COLO668 (cell line): Measurements from ENCODE around the gene PHYKPL.
"Not testable (repeated sequence)": the region's sequence is repeated elsewhere in the genome, so short reads cannot be mapped to it uniquely, and the experiment has no call there.

ENCODE experiments used
- DNase-seq: peaks from one replicate; lab custom pipeline; 2025; ENCODE audit not compliant: unreplicated experiment; lab: John Stamatoyannopoulos, UW

The PHYKPL gene

DNA sequence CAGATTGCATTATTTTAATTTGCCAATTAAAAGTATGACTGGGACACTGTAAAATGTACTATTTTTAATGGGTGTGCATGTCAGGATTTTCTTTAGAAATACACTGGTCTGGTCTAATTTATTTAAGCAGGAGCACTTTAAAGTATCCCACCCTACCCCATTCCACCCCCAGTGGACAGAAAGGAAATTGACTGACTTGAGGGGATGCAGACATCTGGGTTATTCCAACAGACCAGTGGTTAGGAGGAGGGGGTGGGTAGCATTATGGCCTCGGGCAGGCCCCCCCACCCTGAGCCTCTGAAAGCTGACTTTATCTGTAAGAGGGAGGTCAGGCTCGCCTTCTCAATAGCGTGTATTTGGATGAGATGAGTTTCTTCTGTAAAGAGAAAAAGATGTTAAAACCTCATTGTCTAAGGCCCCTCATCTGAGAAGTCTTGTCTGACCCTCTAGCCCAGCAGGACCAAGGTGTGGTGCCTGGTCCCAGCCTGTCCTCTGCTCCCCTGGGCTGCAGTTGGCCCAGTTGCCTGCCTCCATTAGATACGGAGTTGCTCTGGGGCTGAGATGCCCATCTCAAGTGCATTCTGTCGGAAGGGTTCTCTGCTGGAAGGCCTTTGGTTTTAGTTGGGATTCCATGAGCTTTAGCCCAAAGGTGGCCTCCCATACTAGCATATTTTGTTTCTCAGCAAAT lies 23.9 kb downstream of the PHYKPL start:
- DNase-seq, result no peak

DNA sequence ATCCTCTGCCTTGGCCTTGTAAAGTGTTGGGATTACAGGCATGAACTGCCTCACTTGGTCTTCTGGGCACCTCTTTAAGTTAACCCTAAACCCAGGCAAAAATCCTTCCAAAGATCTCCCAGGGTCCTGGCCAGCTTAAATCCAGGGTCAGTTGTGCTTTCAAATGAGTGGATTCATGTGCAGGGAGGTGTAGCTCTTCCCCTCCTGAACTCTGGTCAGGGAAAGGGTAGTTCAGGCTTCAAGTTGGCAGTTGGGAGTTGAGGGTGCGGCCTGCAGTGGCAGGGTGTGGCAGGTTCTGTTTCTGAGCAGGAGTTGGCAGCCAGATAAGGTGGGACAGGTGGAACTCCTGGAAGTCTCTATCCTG lies 24.7 kb downstream of the PHYKPL start:
- DNase-seq, result no peak

GRCh38 chr5:178207183-178207916 lies 25.3 kb downstream of the PHYKPL start:
- no peak for DNase-seq

DNA sequence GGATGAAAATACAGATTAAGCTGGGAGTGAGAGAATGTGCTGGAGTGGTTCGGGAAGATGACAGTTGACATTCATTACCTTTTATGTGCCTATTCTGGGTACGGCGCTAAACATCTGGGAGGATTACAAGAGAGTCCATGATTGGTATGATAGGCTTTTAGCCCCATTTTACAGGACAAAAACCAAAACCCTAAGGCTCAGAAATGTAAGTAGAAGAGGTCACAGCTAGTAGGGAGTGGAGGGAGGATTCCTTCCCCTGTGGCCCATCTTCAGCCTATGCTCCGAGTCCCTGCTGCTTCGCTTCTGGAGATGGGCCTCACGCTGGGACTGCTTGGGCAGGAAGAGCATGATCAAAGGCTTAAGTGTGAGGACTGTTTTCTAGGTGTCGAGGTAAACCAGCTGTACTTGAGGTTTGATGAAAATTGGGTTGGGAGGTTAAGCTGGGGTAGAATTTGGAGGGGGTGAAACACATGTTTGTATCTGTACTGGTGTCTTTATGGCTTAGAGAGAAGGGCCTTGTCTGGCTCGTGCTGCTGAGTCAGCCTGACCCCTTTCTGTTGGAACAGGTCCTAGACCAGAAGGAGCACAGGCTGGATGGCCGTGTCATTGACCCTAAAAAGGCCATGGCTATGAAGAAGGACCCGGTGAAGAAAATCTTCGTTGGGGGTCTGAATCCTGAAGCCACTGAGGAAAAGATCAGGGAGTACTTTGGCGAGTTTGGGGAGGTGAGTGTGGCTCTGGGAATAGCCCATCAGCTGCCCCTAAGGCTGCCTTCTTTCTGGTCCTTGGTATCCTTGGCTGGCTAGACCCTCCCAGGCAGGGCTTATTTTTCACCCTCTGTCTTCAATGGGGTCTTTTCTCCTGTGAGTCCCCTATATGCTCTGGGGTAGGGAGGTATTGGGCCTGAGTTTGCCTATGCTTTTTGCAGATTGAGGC lies 26.2 kb downstream of the PHYKPL start:
- no peak for DNase-seq

GRCh38 chr5:178205749-178206047 lies 26.9 kb downstream of the PHYKPL start:
- DNase-seq, result no peak

DNA sequence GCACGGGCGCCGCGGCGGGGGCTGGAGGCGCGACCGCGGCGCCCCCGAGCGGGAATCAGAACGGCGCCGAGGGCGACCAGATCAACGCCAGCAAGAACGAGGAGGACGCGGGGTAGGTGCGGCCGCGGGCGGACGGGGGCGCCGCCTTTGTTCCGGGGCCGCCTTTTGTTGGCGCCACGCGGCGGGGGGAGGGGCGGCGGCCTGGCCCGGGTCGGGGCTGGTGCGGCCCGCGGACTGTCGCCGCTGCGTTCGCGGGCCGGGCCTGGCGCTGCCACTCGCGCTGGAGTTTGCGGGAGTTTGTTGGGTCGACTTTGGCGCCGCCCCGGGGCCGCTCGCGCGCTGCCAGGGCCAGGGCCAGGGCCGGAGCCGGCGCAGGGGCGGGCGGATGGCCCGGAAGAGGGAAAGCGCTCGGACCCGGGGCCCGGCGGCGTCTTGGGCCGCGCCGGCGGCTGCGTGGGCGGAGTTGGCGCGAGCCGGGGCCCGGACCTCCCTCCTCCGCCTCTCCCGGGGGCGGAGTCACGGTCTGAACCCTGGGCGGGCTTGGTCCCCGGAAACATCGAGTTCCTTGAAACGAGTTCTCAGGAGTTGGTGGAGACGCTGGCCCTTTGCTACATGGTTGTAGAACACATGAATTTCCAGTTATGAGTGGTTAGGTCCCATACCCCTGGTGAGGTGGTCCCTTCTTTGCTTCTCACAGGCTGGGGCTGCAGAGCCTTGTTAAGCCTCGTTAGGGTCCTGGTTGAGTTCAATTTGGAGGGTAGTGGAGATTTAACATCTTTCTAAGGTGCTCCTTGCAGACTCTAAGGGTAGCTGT lies 27.5 kb downstream of the PHYKPL start:
- peak; percentile 76 for DNase-seq

- peak; percentile 92 for DNase-seq
Observed at GRCh38 chr5:178204182-178204934, 28.2 kb downstream of the PHYKPL start, which contains the start of gene HNRNPAB. TSS of gene HNRNPAB (plus strand) at chr5:178204533. CDS start at chr5:178204838, 305 bp downstream.

DNA sequence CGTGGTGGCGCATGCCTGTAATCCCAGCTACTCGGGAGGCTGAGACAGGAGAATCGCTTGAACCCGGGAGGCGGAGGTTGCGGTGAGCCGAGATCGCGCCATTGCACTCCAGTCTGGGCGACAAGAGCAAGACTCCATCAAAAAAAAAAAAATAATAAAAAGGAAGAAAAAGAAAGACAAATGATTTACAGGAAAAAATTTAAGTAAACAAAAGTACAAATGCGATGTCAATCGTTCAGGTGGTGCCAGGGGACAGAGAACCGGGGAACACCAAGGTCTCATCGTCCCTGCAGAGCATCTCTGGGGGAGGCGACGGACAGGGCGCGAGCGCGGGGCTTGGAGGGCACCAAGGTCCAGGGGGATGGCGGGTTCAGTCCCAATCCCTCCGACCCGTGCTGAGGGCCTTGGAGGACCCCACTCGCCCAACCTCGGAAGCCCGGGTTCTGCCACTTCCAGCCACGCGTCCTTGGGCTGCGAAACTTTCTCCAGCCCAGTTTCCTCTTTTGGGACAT lies 28.9 kb downstream of the PHYKPL start:
- no peak for DNase-seq

DNA sequence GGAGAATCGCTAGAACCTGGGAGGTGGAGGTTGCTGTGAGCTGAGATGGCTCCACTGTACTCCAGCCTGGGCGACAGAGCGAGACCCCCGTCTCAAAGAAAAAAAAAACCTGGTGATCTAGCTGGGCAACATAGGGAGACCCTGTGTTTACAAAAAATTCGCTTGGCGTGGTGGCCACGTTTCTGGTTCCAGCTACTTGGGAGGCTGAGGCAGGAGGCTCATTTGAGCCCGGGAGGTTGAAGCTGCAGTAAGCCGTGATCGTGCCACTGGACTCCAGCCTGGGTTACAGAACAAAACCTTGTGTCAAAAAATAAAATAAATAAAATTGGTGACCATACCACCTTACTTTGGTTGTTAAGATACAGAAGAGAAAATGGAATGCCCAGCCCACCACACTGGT lies 30.1 kb downstream of the PHYKPL start:
- DNase-seq, result no peak

DNA sequence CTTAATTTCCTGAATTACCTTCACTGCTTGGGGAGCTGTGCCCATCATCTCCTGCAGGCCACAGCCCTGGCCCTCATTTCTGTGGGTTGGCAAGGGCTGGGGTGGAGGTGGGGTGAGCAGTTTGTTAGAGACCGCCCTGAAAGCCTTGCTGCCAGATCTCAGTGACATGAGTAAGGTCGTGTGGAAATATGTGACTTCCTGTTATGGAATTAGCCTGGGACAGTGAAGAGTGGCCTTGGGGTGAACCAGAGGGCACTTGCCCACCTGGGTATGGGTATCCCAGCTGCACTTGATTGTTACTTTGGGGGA lies 30.7 kb downstream of the PHYKPL start:
- no peak for DNase-seq

GRCh38 chr5:178201221-178201926 lies 31.2 kb downstream of the PHYKPL start:
- DNase-seq, result no peak

GRCh38 chr5:178199581-178200434 lies 32.8 kb downstream of the PHYKPL start:
- DNase-seq, result no peak

DNA sequence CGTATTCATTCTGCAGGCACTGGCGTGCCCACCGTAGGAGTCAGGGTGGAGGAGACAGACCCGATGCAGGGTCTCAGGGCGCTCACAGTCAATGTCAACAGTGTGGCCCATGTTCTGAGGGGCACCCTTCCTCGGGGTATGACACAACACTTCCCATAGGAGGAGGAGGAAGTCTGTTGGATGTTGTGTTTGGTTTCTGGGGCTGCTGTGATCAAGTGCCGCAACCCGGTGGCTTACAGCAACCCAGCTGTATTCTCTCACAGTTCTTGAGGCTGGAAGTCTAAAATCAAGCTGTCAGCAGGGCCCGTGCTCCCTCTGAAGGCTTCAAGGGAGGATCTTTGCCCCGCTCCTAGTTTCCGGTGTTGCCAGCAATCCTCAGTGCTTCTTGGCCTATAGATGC lies 33.9 kb downstream of the PHYKPL start:
- DNase-seq, result no peak

GRCh38 chr5:178198151-178198550 lies 34.5 kb downstream of the PHYKPL start:
- DNase-seq, result not testable (repeated sequence)

GRCh38 chr5:178196986-178197385 lies 35.6 kb downstream of the PHYKPL start:
- DNase-seq, result no peak

GRCh38 chr5:178196281-178196812 lies 36.3 kb downstream of the PHYKPL start:
- no peak for DNase-seq

GRCh38 chr5:178194026-178194425 lies 38.6 kb downstream of the PHYKPL start:
- DNase-seq, result no peak

DNA sequence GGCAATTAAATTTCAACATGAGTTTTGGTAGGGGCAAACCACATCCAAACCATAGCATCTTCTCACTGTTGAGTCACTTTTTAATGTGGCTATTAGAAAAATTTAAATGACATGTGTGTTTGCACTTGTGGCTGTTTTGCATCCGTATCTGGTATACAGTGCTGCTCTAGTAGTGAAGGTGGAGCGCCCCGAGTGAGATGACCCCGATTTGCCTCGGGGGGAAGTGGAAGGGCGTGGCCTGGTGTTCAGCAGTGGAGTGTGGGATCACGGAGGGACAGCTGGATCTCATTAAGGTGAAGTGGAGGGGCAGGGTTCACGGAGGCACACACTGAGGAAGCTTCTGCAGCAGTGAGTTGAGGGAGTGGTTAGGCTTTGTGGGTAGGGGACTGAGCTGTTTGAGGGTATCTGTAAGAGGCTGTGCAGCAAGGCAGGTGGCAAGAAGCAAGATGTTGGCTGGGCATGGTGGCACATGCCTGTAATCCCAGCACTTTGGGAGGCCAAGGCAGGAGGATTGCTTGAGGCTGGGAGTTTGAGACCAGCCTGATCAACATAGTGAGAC lies 39.3 kb downstream of the PHYKPL start:
- no peak for DNase-seq
